Measurements from ENCODE around the gene TSPAN9. TPM values are rescaled to one million over a fixed set of nuclear protein-coding genes. Genes with fewer than 3 reads are reported as not detected.
A peak's percentile ranks its signal among the peaks of the same experiment; 100 is the strongest.

The TSPAN9 gene
- polyA plus RNA-seq, 1 of the 3 experiments (the other 2 are of a cell fraction), result 34.9 TPM

DNA sequence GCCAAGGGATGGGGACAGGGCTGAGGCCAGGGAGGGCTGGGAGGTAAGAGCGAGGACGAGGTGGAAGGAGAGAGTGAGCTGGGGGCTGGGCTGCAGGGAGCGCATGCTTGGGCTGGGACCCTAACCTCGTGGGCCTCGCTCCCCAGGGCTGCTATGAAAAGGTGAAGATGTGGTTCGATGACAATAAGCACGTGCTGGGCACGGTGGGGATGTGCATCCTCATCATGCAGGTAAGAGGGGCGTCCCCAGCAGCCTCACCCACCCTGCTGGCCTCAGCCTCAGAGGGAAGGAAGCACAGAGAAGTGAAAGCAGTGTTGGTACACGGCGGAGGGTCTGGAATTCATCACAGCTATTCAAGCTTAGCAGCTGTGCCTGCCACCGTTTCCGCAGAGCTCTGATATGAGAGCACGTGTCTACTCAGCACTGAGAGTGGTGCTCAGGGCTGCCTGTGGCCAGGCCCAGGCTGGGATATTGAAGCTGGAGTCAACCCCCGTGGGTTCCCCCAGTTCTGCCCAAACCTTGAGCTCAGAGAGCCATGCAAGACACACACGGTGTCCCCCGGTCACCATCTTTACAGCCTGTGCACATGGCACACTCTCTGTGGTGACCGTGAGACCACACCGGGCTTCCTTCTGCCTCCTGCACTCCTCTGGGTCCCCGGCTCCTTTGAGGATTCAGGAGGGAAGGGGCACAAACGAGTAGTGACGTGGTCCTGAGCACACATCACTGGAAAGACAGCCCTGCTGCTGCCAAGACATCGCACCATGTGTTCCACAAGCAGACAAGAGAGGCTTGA lies 204.6 kb downstream of the TSPAN9 start:
- H3K27ac ChIP-seq (ENCODE audit: low read depth in 2 of 2, low read length in 1 of 2), result peak overlapping the region in 1 of 2 experiments; percentile 48; a peak in 2 of 4 replicates
- peaks cover 0 to 22% of the 10 kb centered on the region in 2 experiments; a peak in 1 of 4 replicates for H3K4me1 ChIP-seq (ENCODE audit: control insufficient read depth in 1 of 2, insufficient read depth in 2 of 2, low read depth in 1 of 2, low read length in 1 of 2)
- H3K9ac ChIP-seq, result no peak overlapping the region
- POLR2A ChIA-PET, result interaction anchor here (0.8 to 1.1 kb wide), 2 partner anchors 26 to 177 kb away, joined by 3 read pairs; no protein-coding TSS in a partner anchor
- no peaks in the 10 kb centered on the region for H3K27me3 ChIP-seq (ENCODE audit: insufficient read depth)
- H4K20me1 ChIP-seq (ENCODE audit: insufficient read depth), result no peaks in the 10 kb centered on the region
- no peaks in the 10 kb centered on the region for H3K9me2 ChIP-seq
- WGBS (ENCODE audit: low lambda C conversion rate), result 85% methylated on average over 23 of the region's 23 CpGs
- H3K4me2 ChIP-seq, result no peak overlapping the region
- TF ChIP-seq, protein P1, sequence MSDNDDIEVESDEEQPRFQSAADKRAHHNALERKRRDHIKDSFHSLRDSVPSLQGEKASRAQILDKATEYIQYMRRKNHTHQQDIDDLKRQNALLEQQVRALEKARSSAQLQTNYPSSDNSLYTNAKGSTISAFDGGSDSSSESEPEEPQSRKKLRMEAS (IDR thresholded peaks at IDR 0.05; ENCODE audit: low read depth), result no peak
- no peak; the same call in 1 of the 2 replicates for TF ChIP-seq RAD21 (IDR thresholded peaks at IDR 0.05; ENCODE audit: low read length)
- TF ChIP-seq, protein P2, sequence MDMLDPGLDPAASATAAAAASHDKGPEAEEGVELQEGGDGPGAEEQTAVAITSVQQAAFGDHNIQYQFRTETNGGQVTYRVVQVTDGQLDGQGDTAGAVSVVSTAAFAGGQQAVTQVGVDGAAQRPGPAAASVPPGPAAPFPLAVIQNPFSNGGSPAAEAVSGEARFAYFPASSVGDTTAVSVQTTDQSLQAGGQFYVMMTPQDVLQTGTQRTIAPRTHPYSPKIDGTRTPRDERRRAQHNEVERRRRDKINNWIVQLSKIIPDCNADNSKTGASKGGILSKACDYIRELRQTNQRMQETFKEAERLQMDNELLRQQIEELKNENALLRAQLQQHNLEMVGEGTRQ (IDR thresholded peaks at IDR 0.05; ENCODE audit: borderline replicate concordance, low read depth, low read length), result 0 out of 2 replicates have a peak, but pooled peaks have one; percentile 29
- TF ChIP-seq FOXJ3 (CRISPR knock-in tag; IDR thresholded peaks at IDR 0.05), result peak; percentile 64; the same call in 1 of the 2 replicates
- TF ChIP-seq RCOR1 (IDR thresholded peaks at IDR 0.05; ENCODE audit: low read length), result 0 out of 2 replicates have a peak, but pooled peaks have one; percentile 50
- TF ChIP-seq GABPA (IDR thresholded peaks at IDR 0.05; ENCODE audit: low read depth), result no peak
- peak; percentile 96 for TF ChIP-seq MXI1 (IDR thresholded peaks at IDR 0.05; ENCODE audit: low read depth, low read length)
- TF ChIP-seq RXRA (IDR thresholded peaks at IDR 0.05; ENCODE audit: borderline replicate concordance, low read depth), result no peak
- TF ChIP-seq TCF12 (IDR thresholded peaks at IDR 0.05), result no peak
- no peak for TF ChIP-seq NFIC (IDR thresholded peaks at IDR 0.05; ENCODE audit: borderline replicate concordance)
- TF ChIP-seq, protein P3, sequence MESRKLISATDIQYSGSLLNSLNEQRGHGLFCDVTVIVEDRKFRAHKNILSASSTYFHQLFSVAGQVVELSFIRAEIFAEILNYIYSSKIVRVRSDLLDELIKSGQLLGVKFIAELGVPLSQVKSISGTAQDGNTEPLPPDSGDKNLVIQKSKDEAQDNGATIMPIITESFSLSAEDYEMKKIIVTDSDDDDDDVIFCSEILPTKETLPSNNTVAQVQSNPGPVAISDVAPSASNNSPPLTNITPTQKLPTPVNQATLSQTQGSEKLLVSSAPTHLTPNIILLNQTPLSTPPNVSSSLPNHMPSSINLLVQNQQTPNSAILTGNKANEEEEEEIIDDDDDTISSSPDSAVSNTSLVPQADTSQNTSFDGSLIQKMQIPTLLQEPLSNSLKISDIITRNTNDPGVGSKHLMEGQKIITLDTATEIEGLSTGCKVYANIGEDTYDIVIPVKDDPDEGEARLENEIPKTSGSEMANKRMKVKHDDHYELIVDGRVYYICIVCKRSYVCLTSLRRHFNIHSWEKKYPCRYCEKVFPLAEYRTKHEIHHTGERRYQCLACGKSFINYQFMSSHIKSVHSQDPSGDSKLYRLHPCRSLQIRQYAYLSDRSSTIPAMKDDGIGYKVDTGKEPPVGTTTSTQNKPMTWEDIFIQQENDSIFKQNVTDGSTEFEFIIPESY (IDR thresholded peaks at IDR 0.05; ENCODE audit: borderline replicate concordance, low read depth), result no peak
- peak in 1 of 2 experiments; percentile 60; a peak in 2 of 4 replicates for TF ChIP-seq EP300 (IDR thresholded peaks at IDR 0.05; ENCODE audit: borderline replicate concordance in 1 of 2, low read depth in 1 of 2, low read length in 1 of 2)
- peak; percentile 46 for TF ChIP-seq CHD2 (IDR thresholded peaks at IDR 0.05; ENCODE audit: low read length, partially characterized antibody)
- TF ChIP-seq, protein P4, sequence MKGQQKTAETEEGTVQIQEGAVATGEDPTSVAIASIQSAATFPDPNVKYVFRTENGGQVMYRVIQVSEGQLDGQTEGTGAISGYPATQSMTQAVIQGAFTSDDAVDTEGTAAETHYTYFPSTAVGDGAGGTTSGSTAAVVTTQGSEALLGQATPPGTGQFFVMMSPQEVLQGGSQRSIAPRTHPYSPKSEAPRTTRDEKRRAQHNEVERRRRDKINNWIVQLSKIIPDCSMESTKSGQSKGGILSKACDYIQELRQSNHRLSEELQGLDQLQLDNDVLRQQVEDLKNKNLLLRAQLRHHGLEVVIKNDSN (IDR thresholded peaks at IDR 0.05; ENCODE audit: borderline replicate concordance, low read depth), result no peak
- no peak for TF ChIP-seq EZH2phosphoT487 (IDR thresholded peaks at IDR 0.05; ENCODE audit: borderline replicate concordance, low read depth)
- no peak for TF ChIP-seq NRF1 (IDR thresholded peaks at IDR 0.05; ENCODE audit: low read depth, low read length)
- TF ChIP-seq JUND (IDR thresholded peaks at IDR 0.05), result no peak
- TF ChIP-seq, protein P5, sequence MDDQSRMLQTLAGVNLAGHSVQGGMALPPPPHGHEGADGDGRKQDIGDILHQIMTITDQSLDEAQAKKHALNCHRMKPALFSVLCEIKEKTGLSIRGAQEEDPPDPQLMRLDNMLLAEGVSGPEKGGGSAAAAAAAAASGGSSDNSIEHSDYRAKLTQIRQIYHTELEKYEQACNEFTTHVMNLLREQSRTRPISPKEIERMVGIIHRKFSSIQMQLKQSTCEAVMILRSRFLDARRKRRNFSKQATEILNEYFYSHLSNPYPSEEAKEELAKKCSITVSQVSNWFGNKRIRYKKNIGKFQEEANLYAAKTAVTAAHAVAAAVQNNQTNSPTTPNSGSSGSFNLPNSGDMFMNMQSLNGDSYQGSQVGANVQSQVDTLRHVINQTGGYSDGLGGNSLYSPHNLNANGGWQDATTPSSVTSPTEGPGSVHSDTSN (IDR thresholded peaks at IDR 0.05), result no peak
- no peak for TF ChIP-seq SMC3 (IDR thresholded peaks at IDR 0.05; ENCODE audit: low read depth, low read length)
- TF ChIP-seq RFX5 (IDR thresholded peaks at IDR 0.05; ENCODE audit: low read length), result no peak
- H3K36me3 ChIP-seq (replicated peaks in 1 of 2; ENCODE audit: control insufficient read depth in 1 of 2, insufficient read depth in 2 of 2, low read length in 1 of 2), result peaks cover 0 to 2% of the 10 kb centered on the region in 2 experiments
- no peaks in the 10 kb centered on the region for H3K9me3 ChIP-seq
- H2AFZ ChIP-seq (ENCODE audit: low read depth), result no peak overlapping the region
- H3F3A ChIP-seq (replicated peaks; ENCODE audit: insufficient read depth), result no peaks in the 10 kb centered on the region
- H3K4me3 ChIP-seq (ENCODE audit: low read depth in 2 of 2, low read length in 1 of 2), result no peak overlapping the region
- DNase-seq, result peak; percentile 88
- CTCF ChIA-PET, result interaction anchor here (0.7 to 13.4 kb wide), 6 partner anchors 13 to 496 kb away, joined by 3 to 368 read pairs (median 3); no protein-coding TSS in a partner anchor
- no peaks in the 10 kb centered on the region for H3K79me2 ChIP-seq (ENCODE audit: insufficient read depth)

Measured in SK-N-SH (cell line).